Tibial artery (tissue), 4 donors: ENCODE results near the gene PCDHB16.
"Not testable (repeated sequence)": the region's sequence is repeated elsewhere in the genome, so short reads cannot be mapped to it uniquely, and the experiment has no call there.

Source experiments
- DNase-seq, 2 donors: peaks; one replicate each; pipeline ENCODE4 v3.0.0-alpha.2; 2019
- H3K27ac ChIP-seq, 2 donors: fragments of 200-600 bp; sonication (generic) in 1 of 2; 1 replicate in 1 of 2; 2 replicates in 1 of 2; pipeline ENCODE4 v1.5.1; 2018 to 2019; ENCODE audit warnings: mild to moderate bottlenecking in 1 of 2
- H3K27me3 ChIP-seq, 2 donors: fragments of 200-600 bp; sonication (generic) in 1 of 2; one replicate each; pipeline versions ENCODE4 v1.5.1 to v1.6.0; 2016 to 2019
- H3K36me3 ChIP-seq, 3 donors: fragments of 200-600 bp; sonication (generic) in 2 of 3; one replicate each; pipeline ENCODE4 v1.5.1; 2016 to 2019; ENCODE audit warnings: mild to moderate bottlenecking in 2 of 3
- H3K4me1 ChIP-seq, 4 donors: fragments of 200-600 bp; sonication (generic) in 2 of 4; 1 replicate in 3 of 4; 2 replicates in 1 of 4; pipeline ENCODE4 v1.5.1; 2016 to 2019
- H3K4me3 ChIP-seq, 2 donors: fragments of 200-600 bp; sonication (generic) in 1 of 2; 1 replicate in 1 of 2; 2 replicates in 1 of 2; pipeline ENCODE4 v1.5.1; 2018 to 2019; ENCODE audit warnings: mild to moderate bottlenecking in 2 of 2
- H3K9me3 ChIP-seq, 3 donors: fragments of 200-600 bp; sonication (generic) in 1 of 3; one replicate each; pipeline ENCODE4 v1.5.1; 2016 to 2019
- CTCF ChIP-seq, 2 experiments: fragments of 200-600 bp in 1 of 2; fragments of 450-650 bp in 1 of 2; IDR thresholded peaks; one replicate each; pipeline ENCODE4 v1.5.1; 2017 to 2019; ENCODE audit warnings: antibody characterized with exemption in 2 of 2, mild to moderate bottlenecking in 1 of 2, moderate library complexity in 1 of 2
- intact Hi-C: fragments of 100-400 bp; cut with DNase I; formaldehyde crosslinking; loops from one replicate; pipeline ENCODE4 v1.15.0; 2023; ENCODE audit warnings: low total_unique reads

Gene PCDHB16

GRCh38 chr5:141186897-141187512 lies 4.8 kb downstream of the PCDHB16 start, which contains the start of gene PCDHB9:
PCDHB9 (plus strand) TSS chr5:141187161; CDS start chr5:141187319, 158 bp downstream.
- TF ChIP-seq CTCF (IDR thresholded peaks at IDR 0.05) = no peak
- Histone ChIP-seq H3K36me3 (peaks cover 0 to 22% (median 14%) of the 10 kb centered on the region in 3 donors), H3K4me1 (no peaks in the 10 kb centered on the region), H3K4me3 (no peak within 1 kb of the TSS), H3K27me3 (no peaks in the 10 kb centered on the region), H3K9me3 (peaks cover 7 to 92% (median 66%) of the 10 kb centered on the region in 3 donors), H3K27ac (no peak within 1 kb of the TSS)
- no peak for DNase-seq
- intact Hi-C loops = no loop called here

- DNase-seq, H3K4me1 ChIP-seq, intact Hi-C loops, H3K27me3 ChIP-seq, H3K4me3 ChIP-seq, H3K27ac ChIP-seq: not testable (repeated sequence)
- Histone ChIP-seq H3K9me3 (peaks cover 7 to 90% (median 64%) of the 10 kb centered on the region in 3 donors), H3K36me3 (peaks cover 0 to 21% (median 9%) of the 10 kb centered on the region in 3 donors)
Observed at GRCh38 chr5:141188682-141189081, 6.5 kb downstream of the PCDHB16 start.

GRCh38 chr5:141189131-141189530 lies 6.9 kb downstream of the PCDHB16 start:
- H3K4me3 ChIP-seq, H3K27me3 ChIP-seq, H3K4me1 ChIP-seq, DNase-seq, H3K27ac ChIP-seq, intact Hi-C loops: not testable (repeated sequence)
- Histone ChIP-seq H3K9me3 (peaks cover 7 to 89% (median 62%) of the 10 kb centered on the region in 3 donors), H3K36me3 (peaks cover 0 to 21% (median 8%) of the 10 kb centered on the region in 3 donors)

- intact Hi-C loops = no loop called here
- TF ChIP-seq CTCF (IDR thresholded peaks at IDR 0.05) = peak in 1 of 2 experiments; percentile 9
- Histone ChIP-seq H3K4me3 (peak within 1 kb of the TSS in 1 of 2 donors; percentile 15), H3K27me3 (no peaks in the 10 kb centered on the region), H3K36me3 (peaks cover 0 to 13% (median 11%) of the 10 kb centered on the region in 3 donors), H3K27ac (no peak within 1 kb of the TSS), H3K4me1 (no peaks in the 10 kb centered on the region), H3K9me3 (peaks cover 0 to 90% (median 64%) of the 10 kb centered on the region in 3 donors)
- no peak for DNase-seq
Observed at GRCh38 chr5:141192110-141192725, 10.0 kb downstream of the PCDHB16 start, which contains the start of gene PCDHB10. PCDHB10 (plus strand) TSS chr5:141192353; CDS start chr5:141192553, 200 bp downstream.

- H3K27me3 ChIP-seq, intact Hi-C loops, DNase-seq, H3K27ac ChIP-seq, H3K4me1 ChIP-seq, H3K4me3 ChIP-seq: not testable (repeated sequence)
- Histone ChIP-seq H3K9me3 (peaks cover 5 to 92% (median 69%) of the 10 kb centered on the region in 3 donors), H3K36me3 (peaks cover 0 to 23% (median 7%) of the 10 kb centered on the region in 3 donors)
Observed at GRCh38 chr5:141194332-141194731, 12.1 kb downstream of the PCDHB16 start.

- intact Hi-C loops = no loop called here
- Histone ChIP-seq H3K4me1 (no peaks in the 10 kb centered on the region), H3K9me3 (peaks cover 5 to 92% (median 68%) of the 10 kb centered on the region in 3 donors), H3K4me3 (no peak overlapping the region), H3K27ac (no peak overlapping the region), H3K27me3 (no peaks in the 10 kb centered on the region), H3K36me3 (peaks cover 0 to 35% (median 7%) of the 10 kb centered on the region in 3 donors)
- TF ChIP-seq CTCF (IDR thresholded peaks at IDR 0.05) = no peak
- no peak for DNase-seq
Observed at GRCh38 chr5:141196363-141196762, 14.2 kb downstream of the PCDHB16 start.
